Type B pancreatic cell (in vitro differentiated cells): ENCODE data around the gene RNF187. TPM values are rescaled to one million over a fixed set of nuclear protein-coding genes. Genes with fewer than 3 reads are reported as not detected.

Experiments
- DNase-seq: peaks from one replicate; pipeline ENCODE4 v3.0.0; 2021; ENCODE audit warnings: mixed read lengths; ENCODE audit not compliant: unreplicated experiment; ENCODE audit errors: extremely low spot score
- H3K27ac Mint-ChIP-seq: 2 replicates; pipeline ENCODE4 v1.8.0; 2021; ENCODE audit warnings: mild to moderate bottlenecking, mixed read lengths
- H3K27me3 Mint-ChIP-seq: 2 replicates; pipeline ENCODE4 v1.8.0; 2021; ENCODE audit warnings: mixed read lengths
- H3K36me3 Mint-ChIP-seq: 2 replicates; pipeline ENCODE4 v1.8.0; 2021; ENCODE audit warnings: mixed read lengths
- H3K4me1 Mint-ChIP-seq: one replicate; pipeline ENCODE4 v1.8.0; 2021; ENCODE audit warnings: mixed read lengths; ENCODE audit not compliant: unreplicated experiment
- H3K4me3 Mint-ChIP-seq: 2 replicates; pipeline ENCODE4 v1.8.0; 2021; ENCODE audit warnings: mild to moderate bottlenecking, mixed read lengths
- H3K9me3 Mint-ChIP-seq: 2 replicates; pipeline ENCODE4 v1.8.0; 2021; ENCODE audit warnings: mixed read lengths
- CTCF ChIP-seq: fragments of 200-600 bp; sonication (generic); conservative IDR thresholded peaks from 2 replicates; pipeline ENCODE4 v1.5.0; 2021; ENCODE audit warnings: antibody characterized with exemption, mild to moderate bottlenecking
- total RNA-seq: library from RNA; stranded (reverse); gene quantifications from 2 replicates; pipeline ENCODE4 v1.2.1, GENCODE V29; 2021; ENCODE audit warnings: low replicate concordance

RNF187 gene
- total RNA-seq, 1 donor from 2014 or later, result 117 TPM

- no peak for DNase-seq
- Mint-ChIP-seq H3K4me1 (peaks cover 16% of the 10 kb centered on the region), H3K36me3 (no peaks in the 10 kb centered on the region), H3K4me3 (peak overlapping the region; percentile 86), H3K9me3 (peaks cover 4% of the 10 kb centered on the region), H3K27ac (peak overlapping the region; percentile 81), H3K27me3 (peaks cover 29% of the 10 kb centered on the region)
- TF ChIP-seq CTCF, result no peak
These were observed 41.7 kb upstream of the RNF187 start for GRCh38 chr1:228445490-228445842.

GRCh38 chr1:228445843-228446650 is 41.1 kb upstream of the RNF187 start:
- Mint-ChIP-seq H3K27ac (peak overlapping the region; percentile 81), H3K27me3 (peaks cover 24% of the 10 kb centered on the region), H3K4me3 (peak overlapping the region; percentile 86), H3K36me3 (no peaks in the 10 kb centered on the region), H3K9me3 (peaks cover 4% of the 10 kb centered on the region), H3K4me1 (peaks cover 16% of the 10 kb centered on the region)
- DNase-seq, result no peak
- no peak for TF ChIP-seq CTCF

GRCh38 chr1:228446852-228447251 is 40.3 kb upstream of the RNF187 start:
- peaks cover 4% of the 10 kb centered on the region for H3K36me3 Mint-ChIP-seq
- peaks cover 16% of the 10 kb centered on the region for H3K4me1 Mint-ChIP-seq
- TF ChIP-seq CTCF, result no peak
- H3K27me3 Mint-ChIP-seq, result peaks cover 23% of the 10 kb centered on the region
- peak overlapping the region; percentile 86 for H3K4me3 Mint-ChIP-seq
- H3K9me3 Mint-ChIP-seq, result peaks cover 4% of the 10 kb centered on the region
- H3K27ac Mint-ChIP-seq, result peak overlapping the region; percentile 81
- no peak for DNase-seq

- TF ChIP-seq CTCF, result no peak
- peaks cover 20% of the 10 kb centered on the region for H3K4me1 Mint-ChIP-seq
- peak overlapping the region; percentile 85 for H3K27ac Mint-ChIP-seq
- peaks cover 4% of the 10 kb centered on the region for H3K9me3 Mint-ChIP-seq
- peak overlapping the region; percentile 12 for H3K4me3 Mint-ChIP-seq
- H3K27me3 Mint-ChIP-seq, result peaks cover 20% of the 10 kb centered on the region
- DNase-seq, result no peak
- H3K36me3 Mint-ChIP-seq, result peaks cover 8% of the 10 kb centered on the region
These were observed 38.8 kb upstream of the RNF187 start for GRCh38 chr1:228448372-228448771.

GRCh38 chr1:228450200-228450599 is 37.0 kb upstream of the RNF187 start:
- peaks cover 16% of the 10 kb centered on the region for H3K36me3 Mint-ChIP-seq
- peaks cover 4% of the 10 kb centered on the region for H3K9me3 Mint-ChIP-seq
- no peak overlapping the region for H3K27ac Mint-ChIP-seq
- H3K27me3 Mint-ChIP-seq, result peaks cover 16% of the 10 kb centered on the region
- H3K4me1 Mint-ChIP-seq, result peaks cover 29% of the 10 kb centered on the region
- DNase-seq, result no peak
- no peak for TF ChIP-seq CTCF
- no peak overlapping the region for H3K4me3 Mint-ChIP-seq
